Muscle of arm (tissue), 12 donors: ENCODE results near the gene CFAP300. TPM values are rescaled to one million over a fixed set of nuclear protein-coding genes. Genes with fewer than 3 reads are reported as not detected.

Experiments
- DNase-seq: peaks from one replicate; pipeline ENCODE4 v3.0.0-alpha.2; 2013
- polyA plus RNA-seq, 12 donors: library from polyadenylated mRNA; unstranded; fragments of 120-200 nt; gene quantifications; one replicate each; pipeline ENCODE4 v1.2.1, GENCODE V29; 2013; ENCODE audit not compliant: insufficient read length in 12 of 12

The CFAP300 gene
- polyA plus RNA-seq, 12 donors: 1.6 to 6.6 (median 2.3) TPM; not detected in 2

DNA sequence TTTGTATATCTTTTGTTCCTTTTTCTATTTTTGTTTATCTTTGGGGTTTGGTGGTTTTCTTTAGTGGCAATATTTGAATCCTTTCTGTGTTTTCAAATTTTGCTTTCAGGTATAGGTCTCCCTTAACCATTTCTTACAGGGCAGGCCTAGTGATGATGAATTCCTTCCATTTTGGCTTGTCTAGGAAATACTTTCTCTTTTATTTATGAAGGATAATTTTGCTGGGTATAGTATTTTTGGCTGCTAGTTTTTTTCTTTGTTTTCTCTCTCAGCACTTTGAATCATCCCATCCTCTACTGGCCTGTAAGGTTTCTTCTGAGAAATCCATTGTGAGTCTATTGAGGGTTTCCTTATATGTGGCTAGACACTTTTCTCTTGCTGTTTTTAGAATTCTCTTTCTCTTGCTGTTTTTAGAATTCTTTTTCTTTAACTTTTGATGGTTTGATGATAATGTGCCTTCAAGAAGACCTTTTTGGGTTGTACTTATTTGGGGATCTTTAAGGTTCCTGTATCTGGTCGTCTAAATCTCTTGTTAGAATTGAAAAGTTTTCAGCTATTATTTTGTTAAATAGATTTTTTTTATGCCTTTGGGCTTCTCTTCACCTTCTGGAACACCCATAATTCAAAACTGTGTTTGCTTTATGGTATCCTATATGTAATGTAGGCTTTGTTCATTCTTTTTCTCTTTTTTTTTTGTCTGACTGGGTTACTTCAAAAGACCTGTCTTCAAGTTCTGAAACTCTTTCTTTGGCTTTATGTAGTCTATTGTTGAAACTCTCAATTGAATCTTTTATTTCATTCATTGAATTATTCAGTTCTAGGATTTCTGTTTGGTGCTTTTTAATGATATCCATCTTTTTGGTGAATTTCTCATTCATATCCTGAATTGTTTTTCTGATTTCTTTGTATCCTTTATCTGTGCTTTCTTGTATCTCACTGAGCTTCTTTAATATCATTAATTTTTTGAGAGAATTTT is 24.5 kb downstream of the CFAP300 start:
- DNase-seq: no peak

DNA sequence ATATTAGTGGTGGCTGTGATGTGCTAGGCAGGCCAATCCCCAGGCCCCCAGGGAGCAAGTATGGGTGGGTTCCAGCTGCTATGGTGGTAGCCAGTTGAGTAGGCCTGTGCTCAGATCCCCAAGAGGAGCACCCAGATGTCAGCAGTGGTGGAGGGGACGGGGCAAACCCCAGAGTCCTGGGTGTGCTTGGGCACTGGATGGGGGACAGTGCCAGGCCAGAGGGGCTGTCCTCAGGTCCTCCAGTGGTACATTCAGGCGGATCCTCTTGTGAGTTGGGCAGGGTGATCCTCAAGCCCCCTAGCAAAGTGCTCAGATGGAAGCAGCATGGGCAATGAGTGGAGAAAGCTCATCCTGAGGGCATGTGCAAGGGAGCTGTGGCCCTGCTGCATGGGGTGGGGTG is 26.0 kb downstream of the CFAP300 start:
- DNase-seq: no peak

DNA sequence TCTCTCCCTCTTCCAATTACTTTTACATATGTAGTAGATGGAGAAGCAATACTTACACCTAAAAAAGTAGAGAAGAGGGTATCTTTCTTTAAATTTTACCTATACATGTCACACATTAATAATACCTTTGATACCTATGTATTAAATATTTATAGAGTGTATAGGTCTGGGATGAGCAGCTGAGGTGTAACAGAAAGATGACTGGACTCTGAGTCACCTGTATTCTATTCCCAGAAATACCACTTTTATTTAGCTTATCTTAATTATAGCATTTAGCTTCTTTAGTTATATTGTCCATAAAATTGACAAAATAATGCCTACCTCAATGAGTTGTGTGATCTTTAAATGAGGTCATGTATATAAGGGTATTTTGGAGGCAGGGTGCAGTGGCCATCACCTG is 32.4 kb downstream of the CFAP300 start:
- DNase-seq: no peak

DNA sequence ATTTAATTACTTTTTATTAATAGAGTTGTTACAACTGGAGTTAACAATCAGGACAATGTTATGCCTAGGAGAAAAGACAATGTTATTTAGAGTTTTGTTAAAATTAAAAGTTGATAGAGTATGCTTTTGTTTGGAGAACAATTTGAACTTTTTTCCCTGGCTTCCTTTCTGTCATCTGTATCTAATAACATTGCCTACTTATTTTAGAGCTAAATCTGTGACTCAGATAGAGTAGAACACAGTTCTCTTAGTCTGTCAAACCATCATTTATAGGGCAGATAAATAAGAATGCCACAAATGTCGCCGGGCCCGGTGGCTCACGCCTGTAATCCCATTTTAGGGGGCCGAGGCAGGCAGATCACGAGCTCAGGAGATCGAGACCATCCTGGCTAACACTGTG is 34.1 kb downstream of the CFAP300 start:
- no peak for DNase-seq

DNA sequence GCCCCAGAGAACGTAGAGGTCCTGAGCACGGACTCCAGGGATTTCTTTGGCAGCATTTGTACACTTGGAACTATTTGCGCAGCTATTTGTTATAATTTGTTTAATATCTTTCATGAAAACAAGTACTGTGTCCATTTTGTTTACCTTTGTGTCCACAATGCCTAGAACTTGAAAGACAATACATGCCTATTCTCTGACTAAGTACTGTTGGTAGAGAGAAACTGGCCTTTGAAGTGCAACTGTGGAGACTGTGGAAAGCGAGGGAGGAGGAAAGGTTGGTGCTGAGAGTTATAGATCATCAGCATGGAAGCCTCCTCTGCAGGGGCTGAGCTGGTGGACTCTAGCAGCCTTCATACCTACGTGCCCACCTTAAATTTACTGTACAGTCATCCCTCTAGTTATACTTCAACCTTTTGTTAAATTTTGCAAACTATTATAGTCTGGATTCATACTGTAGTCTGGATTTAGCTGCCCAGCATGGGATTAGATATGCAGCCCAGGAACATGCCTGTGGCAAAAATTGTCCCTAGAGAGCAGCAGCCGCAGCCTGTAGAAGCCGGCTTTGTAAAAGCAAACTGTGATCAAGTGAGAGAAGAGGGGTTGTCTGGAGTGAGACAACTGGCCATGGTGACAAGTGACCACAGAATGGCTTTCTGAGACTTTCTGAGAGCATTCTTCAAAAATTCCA is 38.8 kb downstream of the CFAP300 start:
- no peak for DNase-seq

DNA sequence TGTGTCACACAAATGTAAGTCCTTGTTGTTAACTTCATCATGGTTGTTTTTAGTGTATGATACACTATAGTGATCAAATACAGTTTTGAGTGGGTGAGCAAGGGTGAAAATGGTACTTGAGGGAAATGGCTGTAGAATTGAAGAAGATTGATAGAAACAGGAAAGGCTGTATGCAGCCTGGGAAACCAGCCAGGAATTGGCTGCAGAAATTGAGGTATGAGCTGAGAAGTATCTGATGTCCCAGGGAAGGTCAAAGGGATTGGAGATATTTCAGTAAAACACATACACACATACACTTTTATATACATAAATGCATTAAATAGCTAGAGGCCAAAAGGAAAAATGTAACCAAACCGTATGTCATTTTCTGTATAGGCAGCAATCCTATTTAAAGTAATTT is 49.9 kb downstream of the CFAP300 start:
- DNase-seq: no peak

DNA sequence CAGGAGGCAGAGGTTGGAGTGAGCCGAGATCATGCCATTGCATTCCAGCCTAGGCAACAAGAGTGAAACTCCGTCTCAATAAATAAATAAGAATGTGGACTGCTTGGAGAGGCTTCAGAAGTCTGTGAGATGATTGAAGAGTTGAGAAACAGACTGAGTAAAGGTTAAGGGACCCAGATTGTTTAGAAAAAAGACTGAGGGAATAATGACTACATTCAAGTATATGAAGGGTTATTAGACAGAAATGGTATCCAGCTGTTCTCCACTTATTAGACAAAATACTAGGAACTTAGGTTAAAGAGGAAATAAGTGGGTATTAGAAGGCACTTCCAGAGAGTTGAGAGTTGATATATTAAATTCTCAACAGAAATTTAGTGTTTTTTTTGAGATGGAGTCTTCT is 52.5 kb downstream of the CFAP300 start:
- no peak for DNase-seq

DNA sequence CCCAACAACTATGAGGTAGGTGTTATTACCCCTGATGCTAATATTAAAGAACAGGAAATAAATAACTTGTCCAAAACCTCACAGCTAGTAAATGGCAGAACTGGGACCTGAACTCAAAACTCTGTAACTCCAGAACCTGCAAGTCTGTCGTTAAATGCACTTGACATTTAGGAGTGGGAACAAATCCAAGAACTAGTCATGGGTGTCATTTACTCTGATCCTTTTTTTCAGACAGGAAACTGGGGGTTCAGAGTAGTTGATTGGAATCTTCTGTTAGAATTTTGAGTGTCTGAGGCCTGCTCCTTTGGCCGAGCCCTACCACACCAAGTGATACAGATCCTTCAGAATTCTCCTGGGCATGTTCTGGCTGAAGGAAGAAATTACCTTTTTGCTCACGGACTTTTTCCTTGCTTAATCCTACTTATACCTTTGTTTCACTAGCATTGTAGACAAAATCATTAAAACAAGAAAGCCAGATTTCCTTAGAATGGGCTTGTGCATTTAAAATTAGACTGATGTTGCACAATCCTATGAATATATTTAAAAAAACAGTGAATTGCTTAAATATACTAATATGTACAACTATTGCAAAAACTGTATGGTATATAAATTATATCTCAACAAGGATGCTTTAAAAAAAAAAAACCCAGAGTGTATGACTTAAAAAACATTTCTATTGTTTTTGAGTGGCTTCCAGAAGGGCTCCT is 61.6 kb downstream of the CFAP300 start:
- no peak for DNase-seq

DNA sequence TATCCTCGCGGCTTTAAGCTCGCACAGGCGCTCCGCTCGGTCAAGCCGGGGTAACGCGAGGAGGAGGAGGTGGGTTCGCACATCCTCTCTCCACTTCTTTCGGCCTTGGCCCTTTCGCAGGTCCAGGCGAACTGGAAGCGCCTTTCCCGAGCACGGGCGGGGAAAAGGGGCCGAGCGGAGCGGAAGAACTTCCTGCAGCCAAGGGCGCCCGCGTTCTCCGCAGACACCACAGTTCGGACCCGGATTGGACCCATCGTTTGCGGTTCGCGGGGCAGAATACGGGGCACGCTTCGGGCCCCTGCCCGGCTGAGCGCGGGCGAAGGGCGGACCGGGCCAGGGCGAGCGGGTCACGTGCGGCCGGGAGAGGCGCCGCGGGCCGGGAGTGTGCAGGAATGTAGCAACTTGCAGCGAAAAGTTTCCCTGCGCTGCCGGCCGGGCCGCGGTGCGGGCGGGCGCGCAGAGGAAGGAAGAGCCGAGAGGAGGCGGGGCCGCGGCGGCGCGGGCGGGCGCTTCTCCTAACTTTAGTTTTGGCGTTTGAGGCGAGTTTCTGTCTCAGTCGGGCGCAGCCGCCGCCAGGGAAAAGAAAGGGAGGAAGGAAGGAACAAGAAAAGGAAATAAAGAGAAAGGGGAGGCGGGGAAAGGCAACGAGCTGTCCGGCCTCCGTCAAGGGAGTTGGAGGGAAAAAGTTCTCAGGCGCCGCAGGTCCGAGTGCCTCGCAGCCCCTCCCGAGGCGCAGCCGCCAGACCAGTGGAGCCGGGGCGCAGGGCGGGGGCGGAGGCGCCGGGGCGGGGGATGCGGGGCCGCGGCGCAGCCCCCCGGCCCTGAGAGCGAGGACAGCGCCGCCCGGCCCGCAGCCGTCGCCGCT is 62.9 kb downstream of the CFAP300 start, which contains the start of gene YAP1:
TSS of gene YAP1 (plus strand) at position 552 of the 865 bp plus-strand sequence. CDS start 402 bp downstream, outside the sequence.
- DNase-seq: peak; percentile 93

DNA sequence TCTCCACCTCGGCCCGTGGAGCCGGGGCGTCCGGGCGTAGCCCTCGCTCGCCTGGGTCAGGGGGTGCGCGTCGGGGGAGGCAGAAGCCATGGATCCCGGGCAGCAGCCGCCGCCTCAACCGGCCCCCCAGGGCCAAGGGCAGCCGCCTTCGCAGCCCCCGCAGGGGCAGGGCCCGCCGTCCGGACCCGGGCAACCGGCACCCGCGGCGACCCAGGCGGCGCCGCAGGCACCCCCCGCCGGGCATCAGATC is 63.4 kb downstream of the CFAP300 start:
- DNase-seq: no peak

DNA sequence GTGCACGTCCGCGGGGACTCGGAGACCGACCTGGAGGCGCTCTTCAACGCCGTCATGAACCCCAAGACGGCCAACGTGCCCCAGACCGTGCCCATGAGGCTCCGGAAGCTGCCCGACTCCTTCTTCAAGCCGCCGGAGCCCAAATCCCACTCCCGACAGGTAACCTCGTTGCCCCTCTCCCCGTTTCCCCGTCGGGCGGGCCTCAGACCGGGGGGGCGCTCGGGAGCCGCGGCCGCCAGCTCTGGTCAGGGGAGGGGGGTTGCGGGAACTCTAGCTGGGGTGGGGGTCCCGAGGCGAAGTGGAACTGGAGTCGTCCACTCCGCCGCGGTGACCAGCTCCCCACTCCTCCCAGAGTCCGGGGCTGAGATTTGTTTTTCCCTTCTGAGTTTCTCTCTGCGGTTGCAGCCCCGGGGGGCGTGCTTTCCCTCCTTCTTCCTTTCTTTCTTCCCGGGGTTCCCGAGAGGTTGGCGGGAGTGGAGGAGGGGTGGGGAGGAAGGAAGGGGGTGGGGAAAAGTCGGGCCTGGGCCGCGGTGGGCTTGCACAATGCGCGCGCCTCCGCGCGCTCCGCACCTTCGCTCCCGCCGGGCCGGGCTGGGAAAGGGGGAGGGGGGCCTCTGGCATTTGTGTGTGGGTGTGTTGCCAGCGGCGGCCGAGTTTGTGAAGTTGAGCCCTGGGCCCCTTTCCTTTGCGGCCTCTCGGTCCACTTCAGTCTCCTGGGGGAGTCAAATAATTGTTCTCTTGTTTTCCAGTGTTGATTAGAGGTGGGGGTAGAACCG is 64.0 kb downstream of the CFAP300 start:
- DNase-seq: peak; percentile 83

DNA sequence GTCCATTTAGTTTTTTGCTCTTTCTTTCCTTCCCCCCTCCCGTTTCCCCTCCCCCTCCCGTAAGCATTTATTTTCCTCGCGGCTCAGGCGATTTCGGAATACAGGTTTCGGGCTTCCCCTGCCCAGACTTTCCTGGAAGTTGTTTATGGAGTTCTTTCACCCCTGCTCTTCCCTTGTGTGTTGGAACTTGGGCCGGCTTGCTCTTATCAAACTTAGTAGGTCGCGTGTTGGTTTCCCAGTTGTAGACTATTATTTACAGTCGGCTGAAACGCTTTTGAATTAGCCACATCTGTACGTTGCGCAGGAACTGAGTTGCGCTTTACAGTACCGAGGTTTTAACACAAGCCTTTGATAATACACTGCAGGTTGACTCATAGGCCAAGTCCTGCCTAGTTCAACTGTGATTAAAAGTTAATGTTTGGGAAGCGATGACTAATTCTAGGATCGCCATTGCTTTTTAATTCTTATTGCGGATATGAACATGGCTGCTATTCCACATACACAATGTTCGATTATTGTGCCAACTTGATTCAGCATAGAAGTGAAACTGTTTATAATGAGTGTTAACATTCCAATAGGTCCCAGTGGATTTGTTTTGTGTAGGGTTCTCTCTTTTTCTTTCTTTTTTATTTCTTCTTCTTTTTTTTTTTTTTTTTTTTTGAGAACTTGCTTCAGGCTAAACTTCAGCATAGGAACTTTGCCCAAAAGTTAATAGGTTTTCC is 64.7 kb downstream of the CFAP300 start:
- no peak for DNase-seq

DNA sequence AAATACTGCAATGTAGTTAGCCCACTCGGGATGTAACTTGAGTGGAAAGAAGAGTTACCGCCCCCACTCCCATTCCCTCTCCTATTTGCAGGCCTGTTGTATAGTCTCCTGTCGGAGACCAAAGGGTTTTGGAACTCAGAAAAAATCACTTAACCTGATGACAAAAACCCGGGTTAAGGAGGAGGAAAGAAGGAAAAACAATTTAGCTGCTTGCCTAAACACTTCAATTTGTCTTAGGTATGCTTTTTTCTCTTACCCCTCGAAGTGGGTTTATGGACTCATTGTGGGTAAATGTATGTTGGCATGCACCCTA is 65.2 kb downstream of the CFAP300 start:
- DNase-seq: peak; percentile 61

DNA sequence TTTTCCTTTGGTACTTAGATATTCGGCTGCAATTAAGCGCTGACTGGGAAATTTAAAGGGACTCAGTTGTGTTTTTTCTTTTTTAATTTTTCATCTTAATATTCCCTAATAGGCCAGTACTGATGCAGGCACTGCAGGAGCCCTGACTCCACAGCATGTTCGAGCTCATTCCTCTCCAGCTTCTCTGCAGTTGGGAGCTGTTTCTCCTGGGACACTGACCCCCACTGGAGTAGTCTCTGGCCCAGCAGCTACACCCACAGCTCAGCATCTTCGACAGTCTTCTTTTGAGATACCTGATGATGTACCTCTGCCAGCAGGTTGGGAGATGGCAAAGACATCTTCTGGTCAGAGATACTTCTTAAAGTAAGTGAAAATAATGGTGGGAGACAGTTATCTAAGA is 66.8 kb downstream of the CFAP300 start:
- no peak for DNase-seq

DNA sequence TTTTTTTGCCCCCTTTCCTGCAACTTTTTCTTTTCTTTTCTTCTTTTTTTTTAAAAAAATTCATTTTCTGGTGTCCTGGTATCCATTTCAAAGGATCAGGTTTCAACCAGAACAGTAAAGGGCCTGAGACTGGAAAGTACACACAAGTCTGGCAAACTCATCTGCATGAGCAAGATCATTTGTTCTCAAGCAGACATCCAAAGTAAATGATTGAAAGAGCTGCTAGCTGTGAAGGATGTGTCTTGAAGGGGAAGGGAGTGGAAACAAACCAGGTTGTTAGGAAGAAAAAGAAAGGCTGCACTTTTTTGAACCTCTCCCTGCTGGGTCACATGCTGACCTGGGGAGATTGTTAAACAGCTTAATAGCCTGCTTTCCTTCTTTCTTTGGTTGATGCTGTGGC is 68.3 kb downstream of the CFAP300 start:
- peak; percentile 15 for DNase-seq

DNA sequence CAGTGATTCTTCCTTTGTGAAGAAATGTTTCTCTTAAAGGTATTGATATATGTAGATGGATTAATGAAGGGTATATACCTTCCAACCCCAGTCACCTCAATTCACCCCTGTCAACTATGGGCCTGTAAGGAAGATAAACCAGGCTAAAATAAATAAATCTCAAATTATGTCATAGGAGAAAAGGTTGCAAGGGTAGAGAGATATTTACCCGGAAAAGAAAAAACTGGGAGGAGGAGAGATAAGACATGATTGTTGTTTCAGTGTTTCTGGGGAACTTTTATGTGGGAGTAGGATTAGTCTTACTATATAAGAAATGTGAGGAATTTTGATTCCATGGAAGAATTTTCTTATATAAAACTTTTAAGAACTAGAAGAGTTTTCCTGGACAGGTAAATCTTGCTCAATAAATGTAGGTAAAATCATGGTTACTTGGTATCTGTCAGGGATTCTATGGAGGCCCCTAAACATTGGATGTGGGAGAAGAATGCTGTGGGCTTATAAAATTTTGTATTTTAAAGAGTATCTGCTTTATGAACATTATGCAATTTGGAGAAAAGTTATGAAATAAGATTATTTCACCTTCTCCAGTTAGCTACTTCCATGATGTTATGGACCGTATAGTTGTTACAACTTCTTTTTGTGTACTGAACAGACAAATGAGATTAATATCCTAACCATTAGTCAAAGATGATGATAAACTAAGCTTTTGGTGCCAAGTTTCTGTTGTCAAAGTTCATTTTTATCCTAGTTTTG is 69.4 kb downstream of the CFAP300 start:
- DNase-seq: no peak

DNA sequence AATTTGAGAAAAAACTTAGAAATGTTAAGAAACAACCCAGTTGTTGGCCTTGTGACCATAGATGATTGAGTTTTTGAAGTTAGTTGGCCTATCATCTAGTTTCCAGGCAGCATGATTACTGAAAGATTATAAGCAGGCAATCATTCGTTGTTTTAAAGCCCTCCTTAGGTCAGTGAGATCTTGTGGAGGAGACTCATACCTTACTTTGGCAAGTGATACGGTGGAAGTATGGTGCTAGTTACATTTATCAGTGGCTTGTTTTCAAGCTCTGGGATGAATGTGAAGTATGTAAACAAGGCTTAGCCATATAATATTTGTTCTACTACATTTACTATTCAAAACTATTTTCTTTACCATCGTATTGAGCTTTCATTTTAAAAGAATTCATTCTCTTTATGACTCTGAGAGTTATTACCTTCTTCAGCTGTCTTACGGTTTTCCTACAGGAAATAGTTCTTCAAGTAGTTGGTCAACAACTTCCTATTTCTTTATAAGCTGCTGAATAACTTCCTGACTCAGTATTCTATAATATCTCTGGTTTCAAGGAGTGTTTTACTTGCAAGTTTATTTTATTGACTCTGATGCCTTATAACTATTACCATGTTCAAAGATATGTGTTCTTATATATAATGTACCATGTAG is 70.4 kb downstream of the CFAP300 start:
- DNase-seq: no peak

DNA sequence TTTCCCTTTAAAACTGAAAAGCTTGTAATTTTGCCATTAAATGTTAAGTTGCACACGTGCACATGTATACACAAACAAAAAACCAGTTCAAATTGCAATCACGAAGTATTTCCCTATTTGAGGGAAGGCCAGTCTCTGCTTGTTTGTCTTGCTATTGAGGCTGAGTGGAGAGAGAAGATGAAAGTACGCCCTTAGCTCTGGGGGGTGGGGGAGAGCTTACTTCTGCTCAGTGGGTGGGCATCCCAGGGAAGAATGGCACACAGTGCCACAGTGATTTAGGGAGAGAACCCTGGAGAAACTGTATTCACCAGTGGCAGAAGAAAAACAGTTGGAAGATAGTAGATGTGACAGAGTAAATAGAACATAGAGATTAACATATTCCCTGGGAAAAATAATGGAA is 71.7 kb downstream of the CFAP300 start:
- DNase-seq: no peak

DNA sequence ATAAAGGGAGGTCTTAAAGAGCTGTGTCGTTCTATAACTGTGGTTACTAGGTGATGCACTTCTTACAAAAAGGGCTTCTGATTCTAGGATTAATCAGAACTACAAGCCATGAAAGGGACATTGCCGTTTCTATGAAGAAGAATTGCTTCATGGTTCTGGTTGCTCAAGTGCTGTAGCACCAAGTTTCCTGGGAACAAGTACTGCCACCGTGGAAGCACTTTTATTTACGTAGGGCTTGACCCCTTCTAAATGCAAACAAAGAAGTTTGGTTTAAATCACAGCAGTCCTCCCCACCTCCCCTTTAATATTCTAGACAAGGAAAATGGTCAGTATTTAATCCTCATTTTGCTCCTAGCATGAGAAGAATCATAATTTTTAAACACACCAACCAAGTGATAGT is 72.8 kb downstream of the CFAP300 start:
- no peak for DNase-seq
